ENCODE data around the gene ABHD16A.
"Not testable (repeated sequence)": the region's sequence is repeated elsewhere in the genome, so short reads cannot be mapped to it uniquely, and the experiment has no call there.

The ABHD16A gene

GRCh38 chr6:31713991-31714684, 11.0 kb upstream of the ABHD16A start:
- no peak for DNase-seq

- no peak for DNase-seq
These were observed 10.3 kb upstream of the ABHD16A start for GRCh38 chr6:31713465-31713864.

GRCh38 chr6:31712296-31712695, 9.2 kb upstream of the ABHD16A start:
- DNase-seq, result peak; percentile 31

- no peak for DNase-seq
These were observed 8.1 kb upstream of the ABHD16A start for GRCh38 chr6:31711233-31711632.

- no peak for DNase-seq
These were observed 7.5 kb upstream of the ABHD16A start for GRCh38 chr6:31710523-31711219.

- not testable (repeated sequence) for DNase-seq
These were observed 6.0 kb upstream of the ABHD16A start for GRCh38 chr6:31709157-31709556.

GRCh38 chr6:31708224-31708623, 5.1 kb upstream of the ABHD16A start:
- no peak for DNase-seq

GRCh38 chr6:31707701-31708100, 4.6 kb upstream of the ABHD16A start:
- DNase-seq, result no peak

GRCh38 chr6:31706599-31706998, 3.5 kb upstream of the ABHD16A start, which contains the start of gene LY6G6F:
LY6G6F (plus strand) TSS chr6:31706866; CDS start chr6:31706907, 41 bp downstream.
- DNase-seq, result no peak

GRCh38 chr6:31705931-31706330, 2.8 kb upstream of the ABHD16A start:
- DNase-seq, result no peak

- no peak for DNase-seq
These were observed 712 bp downstream of the ABHD16A start for GRCh38 chr6:31702405-31702818.

GRCh38 chr6:31701666-31702404, 1.3 kb downstream of the ABHD16A start:
- no peak for DNase-seq

GRCh38 chr6:31700740-31701401, 2.3 kb downstream of the ABHD16A start:
- no peak for DNase-seq

- DNase-seq, result no peak
These were observed 5.6 kb downstream of the ABHD16A start for GRCh38 chr6:31697555-31697954.

GRCh38 chr6:31693535-31693934, 9.6 kb downstream of the ABHD16A start:
- DNase-seq, result no peak

GRCh38 chr6:31692886-31693285, 10.2 kb downstream of the ABHD16A start:
- DNase-seq, result no peak

- DNase-seq, result no peak
These were observed 10.8 kb downstream of the ABHD16A start for GRCh38 chr6:31692353-31692752.

GRCh38 chr6:31691564-31692108, 11.5 kb downstream of the ABHD16A start:
- DNase-seq, result no peak

- no peak for DNase-seq
These were observed 12.1 kb downstream of the ABHD16A start for GRCh38 chr6:31691078-31691463.

GRCh38 chr6:31690231-31691077, 12.7 kb downstream of the ABHD16A start:
- DNase-seq, result no peak

GRCh38 chr6:31689249-31690110, 13.6 kb downstream of the ABHD16A start:
- no peak for DNase-seq

Data from CD4-positive, alpha-beta T cell treated with Interleukin-12 subunit alpha and Interleukin-12 subunit beta, for 1 hour (primary cell).